Naive B cell (primary cell): ENCODE results near the gene SLAMF6. TPM values are rescaled to one million over a fixed set of nuclear protein-coding genes. Genes with fewer than 3 reads are reported as not detected.
"Not testable (repeated sequence)": the region's sequence is repeated elsewhere in the genome, so short reads cannot be mapped to it uniquely, and the experiment has no call there.

Experiments used
- ATAC-seq, 2 donors: fragments of 150-1000 bp; cut with Tn5 transposase; 2 replicates each; pipeline ENCODE4 v1.10.0; 2021; ENCODE audit warnings: low read depth in 2 of 2, mild to moderate bottlenecking in 2 of 2, moderate library complexity in 2 of 2
- DNase-seq: peaks from one replicate; pipeline ENCODE4 v3.0.0; 2022
- H3K27ac Mint-ChIP-seq, 6 donors: one replicate each; pipeline ENCODE4 v1.8.0; 2020 to 2022; ENCODE audit warnings: mild to moderate bottlenecking in 6 of 6, mixed read lengths in 6 of 6, moderate library complexity in 5 of 6, inconsistent platforms in 2 of 6
- H3K27me3 Mint-ChIP-seq, 3 donors: one replicate each; pipeline ENCODE4 v1.8.0; 2021 to 2022; ENCODE audit warnings: mixed read lengths in 3 of 3, mild to moderate bottlenecking in 1 of 3
- H3K36me3 Mint-ChIP-seq, 2 donors: one replicate each; pipeline ENCODE4 v1.8.0; 2020 to 2022; ENCODE audit warnings: mixed read lengths in 2 of 2, inconsistent platforms in 1 of 2, mild to moderate bottlenecking in 1 of 2
- H3K4me1 Mint-ChIP-seq, 3 donors: one replicate each; pipeline ENCODE4 v1.8.0; 2020 to 2022; ENCODE audit warnings: mixed read lengths in 3 of 3, inconsistent platforms in 1 of 3, mild to moderate bottlenecking in 1 of 3, moderate library complexity in 1 of 3
- H3K4me3 Mint-ChIP-seq, 8 donors: one replicate each; pipeline ENCODE4 v1.8.0; 2020 to 2022; ENCODE audit warnings: mild to moderate bottlenecking in 8 of 8, mixed read lengths in 8 of 8, moderate library complexity in 8 of 8, inconsistent platforms in 2 of 8
- H3K9me3 Mint-ChIP-seq, 7 donors: one replicate each; pipeline ENCODE4 v1.8.0; 2020 to 2022; ENCODE audit warnings: mixed read lengths in 7 of 7, mild to moderate bottlenecking in 5 of 7, inconsistent platforms in 2 of 7, moderate library complexity in 1 of 7
- polyA plus RNA-seq, 6 donors: library from polyadenylated mRNA; unstranded; fragments of 300-500 nt; fragmentation: Illumina TruSeq; gene quantifications; one replicate each; pipeline ENCODE4 v1.2.3, GENCODE V29; 2021; ENCODE audit warnings: low read depth in 6 of 6

Gene SLAMF6
- polyA plus RNA-seq, 6 donors from 2014 or later, result 164 to 256 (median 194) TPM

GRCh38 chr1:160494620-160495019 is 28.4 kb downstream of the SLAMF6 start:
- peak overlapping the region in 5 of 6 donors; percentile 34 to 96 (median 72) for H3K27ac Mint-ChIP-seq
- peaks cover 29 to 44% (median 29%) of the 10 kb centered on the region in 3 donors for H3K4me1 Mint-ChIP-seq
- H3K4me3 Mint-ChIP-seq, result no peak overlapping the region
- no peak for DNase-seq
- H3K27me3 Mint-ChIP-seq, result no peaks in the 10 kb centered on the region
- ATAC-seq, result no peak
- H3K36me3 Mint-ChIP-seq, result peaks cover 32 to 35% of the 10 kb centered on the region in 2 donors
- peaks cover 0 to 15% (median 4%) of the 10 kb centered on the region in 7 donors for H3K9me3 Mint-ChIP-seq

- ATAC-seq, result no peak
- Mint-ChIP-seq H3K4me3 (no peak overlapping the region), H3K36me3 (peaks cover 21 to 23% of the 10 kb centered on the region in 2 donors), H3K27ac (no peak overlapping the region), H3K27me3 (no peaks in the 10 kb centered on the region), H3K9me3 (peaks cover 0 to 3% (median 0%) of the 10 kb centered on the region in 7 donors), H3K4me1 (peaks cover 14 to 32% (median 26%) of the 10 kb centered on the region in 3 donors)
- DNase-seq, result no peak
Measured at GRCh38 chr1:160492617-160493016, 30.4 kb downstream of the SLAMF6 start.

GRCh38 chr1:160491981-160492380 is 31.1 kb downstream of the SLAMF6 start:
- no peak for ATAC-seq
- H3K9me3 Mint-ChIP-seq, result peaks cover 0 to 3% (median 0%) of the 10 kb centered on the region in 7 donors

GRCh38 chr1:160491017-160491416 is 32.0 kb downstream of the SLAMF6 start:
- Mint-ChIP-seq H3K27ac (peak overlapping the region in 1 of 6 donors; percentile 99), H3K36me3 (peaks cover 29 to 31% of the 10 kb centered on the region in 2 donors), H3K9me3 (peaks cover 0 to 3% (median 0%) of the 10 kb centered on the region in 7 donors), H3K27me3 (no peaks in the 10 kb centered on the region), H3K4me1 (peaks cover 16 to 43% (median 23%) of the 10 kb centered on the region in 3 donors), H3K4me3 (peak overlapping the region in 3 of 8 donors; percentile 26 to 42 (median 33))
- no peak for DNase-seq
- ATAC-seq, result no peak

More at GRCh38 chr1:160491981-160492380, 31.1 kb downstream of the SLAMF6 start:
- no peak overlapping the region for H3K4me3 Mint-ChIP-seq
- H3K27ac Mint-ChIP-seq, result no peak overlapping the region
- peaks cover 14 to 34% (median 21%) of the 10 kb centered on the region in 3 donors for H3K4me1 Mint-ChIP-seq
- peaks cover 23% of the 10 kb centered on the region in 2 donors for H3K36me3 Mint-ChIP-seq
- no peak for DNase-seq
- H3K27me3 Mint-ChIP-seq, result no peaks in the 10 kb centered on the region

- Mint-ChIP-seq H3K36me3 (peaks cover 22 to 36% of the 10 kb centered on the region in 2 donors), H3K27ac (peak overlapping the region in 1 of 6 donors; percentile 99), H3K27me3 (no peaks in the 10 kb centered on the region), H3K4me3 (peak overlapping the region in 7 of 8 donors; percentile 14 to 86 (median 81)), H3K9me3 (peaks cover 0 to 5% (median 0%) of the 10 kb centered on the region in 7 donors), H3K4me1 (peaks cover 6 to 47% (median 31%) of the 10 kb centered on the region in 3 donors)
- ATAC-seq (peak; percentile 55 to 68), DNase-seq (peak; percentile 45)
Measured at GRCh38 chr1:160489513-160490261, 33.4 kb downstream of the SLAMF6 start.

- ATAC-seq (peak; percentile 86 to 88), DNase-seq (peak; percentile 72)
- Mint-ChIP-seq H3K4me3 (peak overlapping the region in 7 of 8 donors; percentile 14 to 91 (median 81)), H3K4me1 (peaks cover 4 to 50% (median 36%) of the 10 kb centered on the region in 3 donors), H3K36me3 (peaks cover 17 to 39% of the 10 kb centered on the region in 2 donors), H3K27ac (peak overlapping the region in 1 of 6 donors; percentile 99), H3K27me3 (no peaks in the 10 kb centered on the region), H3K9me3 (peaks cover 0 to 3% (median 0%) of the 10 kb centered on the region in 7 donors)
Measured at GRCh38 chr1:160488347-160489058, 34.6 kb downstream of the SLAMF6 start.

- ATAC-seq, result no peak
- DNase-seq, result no peak
- Mint-ChIP-seq H3K9me3 (peaks cover 0 to 10% (median 3%) of the 10 kb centered on the region in 7 donors), H3K27ac (peak overlapping the region in 3 of 6 donors; percentile 51 to 99 (median 92)), H3K27me3 (no peaks in the 10 kb centered on the region), H3K4me1 (peaks cover 25 to 63% (median 55%) of the 10 kb centered on the region in 3 donors), H3K36me3 (peaks cover 21 to 39% of the 10 kb centered on the region in 2 donors), H3K4me3 (peak overlapping the region in 5 of 8 donors; percentile 49 to 81 (median 75))
Measured at GRCh38 chr1:160486453-160486852, 36.6 kb downstream of the SLAMF6 start.

- ATAC-seq (no peak), DNase-seq (no peak)
- peaks cover 25 to 43% of the 10 kb centered on the region in 2 donors for H3K36me3 Mint-ChIP-seq
- peak overlapping the region in 4 of 8 donors; percentile 1 to 43 (median 12) for H3K4me3 Mint-ChIP-seq
- peaks cover 8 to 31% (median 15%) of the 10 kb centered on the region in 7 donors for H3K9me3 Mint-ChIP-seq
- H3K27me3 Mint-ChIP-seq, result no peaks in the 10 kb centered on the region
- H3K4me1 Mint-ChIP-seq, result peaks cover 45 to 79% (median 64%) of the 10 kb centered on the region in 3 donors
- H3K27ac Mint-ChIP-seq, result peak overlapping the region in 5 of 6 donors; percentile 64 to 93 (median 88)
Measured at GRCh38 chr1:160483505-160484185, 39.4 kb downstream of the SLAMF6 start.

- H3K27ac Mint-ChIP-seq, result peak overlapping the region in 5 of 6 donors; percentile 30 to 93 (median 79)
- DNase-seq (no peak), ATAC-seq (peak; percentile 28 to 46)
- no peaks in the 10 kb centered on the region for H3K27me3 Mint-ChIP-seq
- H3K4me1 Mint-ChIP-seq, result peaks cover 54 to 80% (median 57%) of the 10 kb centered on the region in 3 donors
- peak overlapping the region in 6 of 8 donors; percentile 3 to 82 (median 52) for H3K4me3 Mint-ChIP-seq
- peaks cover 24 to 48% of the 10 kb centered on the region in 2 donors for H3K36me3 Mint-ChIP-seq
- peaks cover 8 to 41% (median 21%) of the 10 kb centered on the region in 7 donors for H3K9me3 Mint-ChIP-seq
Measured at GRCh38 chr1:160481979-160482596, 41.0 kb downstream of the SLAMF6 start.

GRCh38 chr1:160480781-160481180 is 42.3 kb downstream of the SLAMF6 start:
- peak overlapping the region in 6 of 8 donors; percentile 21 to 82 (median 51) for H3K4me3 Mint-ChIP-seq
- H3K36me3 Mint-ChIP-seq, result peaks cover 13 to 38% of the 10 kb centered on the region in 2 donors
- not testable (repeated sequence) for H3K27me3 Mint-ChIP-seq, DNase-seq, ATAC-seq
- peaks cover 47 to 69% (median 55%) of the 10 kb centered on the region in 3 donors for H3K4me1 Mint-ChIP-seq
- H3K9me3 Mint-ChIP-seq, result peaks cover 8 to 41% (median 21%) of the 10 kb centered on the region in 7 donors
- peak overlapping the region in 5 of 6 donors; percentile 14 to 79 (median 57) for H3K27ac Mint-ChIP-seq

GRCh38 chr1:160479091-160479490 is 44.0 kb downstream of the SLAMF6 start:
- ATAC-seq, H3K4me3 Mint-ChIP-seq, H3K27me3 Mint-ChIP-seq, DNase-seq: not testable (repeated sequence)
- H3K36me3 Mint-ChIP-seq, result peaks cover 8 to 23% of the 10 kb centered on the region in 2 donors
- peak overlapping the region in 1 of 6 donors; percentile 45 for H3K27ac Mint-ChIP-seq
- H3K9me3 Mint-ChIP-seq, result peaks cover 8 to 41% (median 21%) of the 10 kb centered on the region in 7 donors
- H3K4me1 Mint-ChIP-seq, result peaks cover 38 to 57% (median 56%) of the 10 kb centered on the region in 3 donors
